C4-2B (cell line): ENCODE data around the gene SMOC2.

Experiments
- H3K27ac ChIP-seq: fragments of 450-650 bp; 2 replicates; pipeline ENCODE4 v1.5.1; 2017
- ZFX ChIP-seq: fragments of 450-650 bp; IDR thresholded peaks from 2 replicates; pipeline ENCODE4 v1.6.1; 2017
- TF ChIP-seq, protein P1 (sequence below): fragments of 450-650 bp; conservative IDR thresholded peaks from 2 replicates; pipeline ENCODE4 v1.5.1; 2017; ENCODE audit warnings: mild to moderate bottlenecking

The SMOC2 gene

GRCh38 chr6:168541307-168541706 lies 100.3 kb downstream of the SMOC2 start:
- TF ChIP-seq, protein P1, sequence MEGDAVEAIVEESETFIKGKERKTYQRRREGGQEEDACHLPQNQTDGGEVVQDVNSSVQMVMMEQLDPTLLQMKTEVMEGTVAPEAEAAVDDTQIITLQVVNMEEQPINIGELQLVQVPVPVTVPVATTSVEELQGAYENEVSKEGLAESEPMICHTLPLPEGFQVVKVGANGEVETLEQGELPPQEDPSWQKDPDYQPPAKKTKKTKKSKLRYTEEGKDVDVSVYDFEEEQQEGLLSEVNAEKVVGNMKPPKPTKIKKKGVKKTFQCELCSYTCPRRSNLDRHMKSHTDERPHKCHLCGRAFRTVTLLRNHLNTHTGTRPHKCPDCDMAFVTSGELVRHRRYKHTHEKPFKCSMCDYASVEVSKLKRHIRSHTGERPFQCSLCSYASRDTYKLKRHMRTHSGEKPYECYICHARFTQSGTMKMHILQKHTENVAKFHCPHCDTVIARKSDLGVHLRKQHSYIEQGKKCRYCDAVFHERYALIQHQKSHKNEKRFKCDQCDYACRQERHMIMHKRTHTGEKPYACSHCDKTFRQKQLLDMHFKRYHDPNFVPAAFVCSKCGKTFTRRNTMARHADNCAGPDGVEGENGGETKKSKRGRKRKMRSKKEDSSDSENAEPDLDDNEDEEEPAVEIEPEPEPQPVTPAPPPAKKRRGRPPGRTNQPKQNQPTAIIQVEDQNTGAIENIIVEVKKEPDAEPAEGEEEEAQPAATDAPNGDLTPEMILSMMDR = no peak
- no peak for TF ChIP-seq ZFX
- H3K27ac ChIP-seq = no peak overlapping the region

GRCh38 chr6:168542301-168542700 lies 101.3 kb downstream of the SMOC2 start:
- H3K27ac ChIP-seq = no peak overlapping the region
- TF ChIP-seq ZFX = no peak
- TF ChIP-seq, protein P1 = no peak

- TF ChIP-seq, protein P1 = no peak
- no peak for TF ChIP-seq ZFX
- no peak overlapping the region for H3K27ac ChIP-seq
These were observed 104.4 kb downstream of the SMOC2 start for GRCh38 chr6:168545428-168545827.

DNA sequence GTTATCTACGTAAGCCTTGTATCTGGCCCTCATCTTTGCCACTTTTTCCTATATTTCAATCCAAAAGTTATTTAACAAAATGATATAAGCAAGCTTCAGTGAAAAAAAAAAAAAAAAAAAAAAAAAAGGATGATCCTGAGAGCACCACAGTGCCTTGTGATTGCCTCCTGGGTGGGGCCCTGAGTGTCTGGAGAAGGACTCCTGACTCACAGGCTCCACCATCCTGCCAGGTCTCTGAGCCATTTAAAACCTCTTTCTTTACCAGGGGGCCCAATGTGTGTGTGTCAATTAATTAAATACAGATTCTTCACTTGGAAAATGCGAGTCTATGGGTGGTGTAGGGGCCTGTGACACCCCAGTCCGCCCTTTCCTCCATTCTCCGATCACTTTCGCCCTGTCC lies 105.2 kb downstream of the SMOC2 start:
- no peak overlapping the region for H3K27ac ChIP-seq
- TF ChIP-seq, protein P1 = no peak
- TF ChIP-seq ZFX = no peak

DNA sequence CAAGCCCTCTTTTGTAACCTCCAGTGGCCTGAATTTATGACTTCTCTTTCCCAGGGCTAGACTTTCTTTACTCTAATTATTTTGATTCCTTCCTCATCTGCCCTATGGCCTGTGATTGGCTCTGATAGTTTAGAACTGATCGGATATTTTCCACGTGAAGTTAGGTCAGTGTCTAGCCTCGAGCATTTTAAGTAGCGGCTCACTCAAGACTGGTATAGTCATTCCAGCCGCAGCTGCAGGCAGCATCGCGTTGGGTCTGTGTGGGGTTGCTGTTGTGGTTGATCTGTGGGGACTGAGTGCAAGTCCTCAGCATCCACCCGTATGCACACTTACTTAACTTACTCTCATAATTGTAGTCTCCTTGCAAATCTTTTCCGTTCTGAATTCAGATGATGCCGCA lies 105.7 kb downstream of the SMOC2 start:
- no peak for TF ChIP-seq ZFX
- TF ChIP-seq, protein P1 = no peak
- no peak overlapping the region for H3K27ac ChIP-seq

DNA sequence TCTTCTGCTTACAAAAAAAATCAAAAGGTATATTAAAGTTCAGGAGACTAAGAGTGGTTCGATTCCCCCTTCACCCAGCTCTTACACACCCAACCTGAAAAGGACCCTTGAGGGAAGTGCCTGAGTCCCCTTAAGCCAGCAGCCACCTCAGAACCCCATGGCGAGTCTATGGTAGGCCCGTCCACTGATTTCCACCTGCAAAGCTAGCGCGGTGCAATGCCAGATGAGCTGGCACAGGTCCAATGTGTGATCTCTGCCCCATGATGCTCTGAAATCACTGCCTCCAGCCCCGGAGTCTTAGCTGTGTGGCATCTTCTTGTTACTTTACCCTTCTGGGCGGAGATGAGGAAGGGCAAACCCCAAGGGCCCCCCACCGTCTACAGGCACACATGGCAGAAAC lies 109.3 kb downstream of the SMOC2 start:
- H3K27ac ChIP-seq = no peak overlapping the region
- TF ChIP-seq ZFX = no peak
- TF ChIP-seq, protein P1 = no peak

- no peak overlapping the region for H3K27ac ChIP-seq
- TF ChIP-seq, protein P1 = no peak
- no peak for TF ChIP-seq ZFX
These were observed 113.5 kb downstream of the SMOC2 start for GRCh38 chr6:168554472-168554871.
